Body of pancreas (tissue), 4 donors: ENCODE measurements around the gene PDE7B. TPM values are rescaled to one million over a fixed set of nuclear protein-coding genes. Genes with fewer than 3 reads are reported as not detected.

ENCODE experiments used
- ATAC-seq: fragments of 150-250 bp; one replicate; pipeline ENCODE4 v1.9.1; 2016
- DNase-seq, 4 donors: peaks; one replicate each; pipeline ENCODE4 v3.0.0-alpha.2; 2019
- H3K27ac ChIP-seq, 4 donors: fragments of 200-600 bp; sonication (generic); 1 replicate in 3 of 4; 2 replicates in 1 of 4; pipeline versions ENCODE4 v1.5.1 to v1.6.1; 2016 to 2019; ENCODE audit warnings: mild to moderate bottlenecking in 1 of 4, mixed read lengths in 1 of 4, moderate library complexity in 1 of 4
- H3K27me3 ChIP-seq, 2 donors: fragments of 200-600 bp; sonication (generic); one replicate each; pipeline ENCODE4 v1.6.0; 2016; ENCODE audit warnings: mild to moderate bottlenecking in 1 of 2
- H3K36me3 ChIP-seq, 2 donors: fragments of 200-600 bp; sonication (generic); replicated peaks in 1 of 2; 2 replicates each; pipeline ENCODE4 v1.5.1; 2016; ENCODE audit warnings: low read depth in 2 of 2; ENCODE audit not compliant: insufficient read depth in 1 of 2
- H3K4me1 ChIP-seq: fragments of 200-600 bp; sonication (generic); one replicate; pipeline ENCODE4 v1.6.0; 2016
- H3K4me3 ChIP-seq, 2 donors: fragments of 200-600 bp; sonication (generic); 1 replicate in 1 of 2; 2 replicates in 1 of 2; pipeline ENCODE4 v1.5.1; 2016 to 2019
- H3K9me3 ChIP-seq, 3 donors: fragments of 200-600 bp; sonication (generic); 1 replicate in 2 of 3; 2 replicates in 1 of 3; pipeline ENCODE4 v1.5.1; 2016
- POLR2A ChIP-seq, 3 donors: fragments of 450-650 bp; IDR thresholded peaks; one replicate each; pipeline ENCODE4 v1.6.1; 2016; ENCODE audit warnings: antibody characterized with exemption in 3 of 3, mild to moderate bottlenecking in 2 of 3
- WGBS, 2 donors: methylation state at CpG; one replicate each; pipeline ENCODE4 v1.1.5; 2017; 5-methylcytosine and 5-hydroxymethylcytosine counted together
- intact Hi-C: fragments of 100-400 bp; cut with DNase I; formaldehyde crosslinking; loops from one replicate; pipeline ENCODE4 v1.15.1; 2023
- total RNA-seq, 2 donors: library from RNA; depleted of rRNA; stranded (reverse); fragments of >200 nt; gene quantifications; one replicate each; pipeline ENCODE4 v1.1.0, GENCODE V29; 2016
- TF ChIP-seq, protein P1 (sequence below), 7 experiments: fragments of 450-650 bp in 4 of 7; fragments of 200-600 bp in 3 of 7; sonication (generic) in 3 of 7; IDR thresholded peaks; one replicate each; pipeline ENCODE4 v1.5.1; 2016 to 2019; ENCODE audit warnings: antibody characterized with exemption in 7 of 7

The PDE7B gene
- total RNA-seq, 2 donors from 2014 or later, result 1.0 to 2.3 TPM

DNA sequence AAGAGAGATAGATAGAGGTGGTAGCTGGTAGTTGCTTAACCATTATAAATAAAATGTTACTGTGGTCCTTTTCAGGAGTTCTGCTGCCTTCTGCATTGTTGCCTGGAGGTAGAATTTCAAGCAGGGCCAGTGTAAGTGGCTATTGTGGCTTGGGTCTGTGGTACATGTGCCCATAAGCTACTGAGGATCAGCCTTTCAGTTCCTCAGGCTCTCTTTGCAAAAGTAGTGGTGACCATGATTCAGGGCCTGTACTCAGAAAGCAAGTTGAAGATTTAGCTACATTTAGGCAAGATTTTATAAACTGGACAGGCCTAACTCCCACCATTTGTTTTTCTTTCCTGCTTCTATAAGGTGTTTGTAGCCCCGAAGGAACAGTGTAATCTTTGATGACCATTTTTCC lies 199.0 kb downstream of the PDE7B start:
- no peak for TF ChIP-seq POLR2A (IDR thresholded peaks at IDR 0.05)
- TF ChIP-seq, protein P1, sequence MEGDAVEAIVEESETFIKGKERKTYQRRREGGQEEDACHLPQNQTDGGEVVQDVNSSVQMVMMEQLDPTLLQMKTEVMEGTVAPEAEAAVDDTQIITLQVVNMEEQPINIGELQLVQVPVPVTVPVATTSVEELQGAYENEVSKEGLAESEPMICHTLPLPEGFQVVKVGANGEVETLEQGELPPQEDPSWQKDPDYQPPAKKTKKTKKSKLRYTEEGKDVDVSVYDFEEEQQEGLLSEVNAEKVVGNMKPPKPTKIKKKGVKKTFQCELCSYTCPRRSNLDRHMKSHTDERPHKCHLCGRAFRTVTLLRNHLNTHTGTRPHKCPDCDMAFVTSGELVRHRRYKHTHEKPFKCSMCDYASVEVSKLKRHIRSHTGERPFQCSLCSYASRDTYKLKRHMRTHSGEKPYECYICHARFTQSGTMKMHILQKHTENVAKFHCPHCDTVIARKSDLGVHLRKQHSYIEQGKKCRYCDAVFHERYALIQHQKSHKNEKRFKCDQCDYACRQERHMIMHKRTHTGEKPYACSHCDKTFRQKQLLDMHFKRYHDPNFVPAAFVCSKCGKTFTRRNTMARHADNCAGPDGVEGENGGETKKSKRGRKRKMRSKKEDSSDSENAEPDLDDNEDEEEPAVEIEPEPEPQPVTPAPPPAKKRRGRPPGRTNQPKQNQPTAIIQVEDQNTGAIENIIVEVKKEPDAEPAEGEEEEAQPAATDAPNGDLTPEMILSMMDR (IDR thresholded peaks at IDR 0.05), result no peak
- Histone ChIP-seq H3K4me1 (no peaks in the 10 kb centered on the region), H3K4me3 (no peak overlapping the region), H3K9me3 (no peaks in the 10 kb centered on the region), H3K27me3 (no peaks in the 10 kb centered on the region), H3K27ac (peak overlapping the region in 2 of 4 donors; percentile 4 to 36), H3K36me3 (no peaks in the 10 kb centered on the region)
- intact Hi-C loops, result no loop called here
- no peak for DNase-seq
- 50 to 64% methylated on average over 1 of the region's 1 CpG for WGBS, 2 donors
- ATAC-seq, result no peak

DNA sequence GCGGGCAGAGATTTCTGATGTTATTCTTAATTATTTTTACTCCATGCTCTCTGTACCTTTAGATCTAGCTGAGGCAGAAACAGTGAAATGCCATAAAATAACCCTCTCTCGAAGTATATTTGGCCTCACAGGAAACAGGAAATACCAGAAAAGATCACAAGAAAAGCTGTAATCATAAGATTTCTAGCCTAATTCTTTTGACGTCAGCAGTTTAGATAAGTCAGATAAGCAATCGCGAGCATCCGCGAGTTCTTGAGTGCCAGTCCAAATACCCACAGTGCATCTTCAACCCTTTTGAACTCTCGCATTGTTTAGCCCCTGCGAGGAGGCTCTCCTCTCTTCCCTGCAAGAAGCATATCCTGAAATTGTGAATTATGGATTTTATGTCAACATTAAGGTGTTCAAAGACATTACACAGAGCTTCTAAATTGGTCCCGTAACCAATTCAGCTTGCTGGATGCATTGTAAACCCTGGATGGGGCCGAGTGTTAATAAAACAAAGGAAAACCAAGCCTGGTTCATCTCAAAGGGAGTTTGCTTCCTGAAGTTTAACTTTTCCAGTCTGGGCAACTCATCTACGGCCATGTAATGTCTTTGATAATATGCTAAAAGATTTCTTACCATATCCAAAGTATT lies 199.8 kb downstream of the PDE7B start:
- ATAC-seq, result peak; percentile 18
- 32% methylated on average over 12 of the region's 12 CpGs for WGBS, 2 donors
- no peaks in the 10 kb centered on the region for H3K27me3 ChIP-seq
- no peaks in the 10 kb centered on the region for H3K9me3 ChIP-seq
- H3K4me3 ChIP-seq, result no peak overlapping the region
- intact Hi-C loops, result no loop called here
- H3K4me1 ChIP-seq, result no peaks in the 10 kb centered on the region
- H3K27ac ChIP-seq, result peak overlapping the region in 2 of 4 donors; percentile 6 to 36
- TF ChIP-seq POLR2A (IDR thresholded peaks at IDR 0.05), result no peak
- TF ChIP-seq, protein P1 (IDR thresholded peaks at IDR 0.05), result no peak
- no peaks in the 10 kb centered on the region for H3K36me3 ChIP-seq
- DNase-seq, result no peak

DNA sequence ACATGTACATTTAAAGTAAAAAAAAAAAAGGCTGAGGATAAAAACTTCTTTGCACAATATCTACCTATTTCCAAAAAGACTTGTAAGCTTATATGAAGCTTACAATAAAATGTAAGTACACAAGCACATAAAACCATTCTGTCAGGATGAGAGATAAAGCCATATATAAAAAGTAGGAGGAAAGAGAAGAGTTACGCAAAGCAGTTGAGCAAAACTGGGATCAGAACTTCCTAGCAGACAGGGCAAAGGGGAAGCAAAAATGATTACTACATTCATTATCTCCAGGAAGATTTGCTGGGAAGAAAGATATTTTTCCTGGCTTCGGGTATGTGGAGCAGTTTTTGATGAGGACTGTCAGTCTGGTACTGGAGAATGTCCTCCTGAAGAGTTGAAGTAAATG lies 200.5 kb downstream of the PDE7B start:
- Histone ChIP-seq H3K4me3 (no peak overlapping the region), H3K9me3 (no peaks in the 10 kb centered on the region), H3K27me3 (no peaks in the 10 kb centered on the region), H3K4me1 (no peaks in the 10 kb centered on the region), H3K36me3 (no peaks in the 10 kb centered on the region), H3K27ac (no peak overlapping the region)
- ATAC-seq (no peak), DNase-seq (no peak)
- intact Hi-C loops, result no loop called here
- TF ChIP-seq, protein P1 (IDR thresholded peaks at IDR 0.05), result no peak
- no peak for TF ChIP-seq POLR2A (IDR thresholded peaks at IDR 0.05)
- 76 to 77% methylated on average over 2 of the region's 2 CpGs for WGBS, 2 donors

DNA sequence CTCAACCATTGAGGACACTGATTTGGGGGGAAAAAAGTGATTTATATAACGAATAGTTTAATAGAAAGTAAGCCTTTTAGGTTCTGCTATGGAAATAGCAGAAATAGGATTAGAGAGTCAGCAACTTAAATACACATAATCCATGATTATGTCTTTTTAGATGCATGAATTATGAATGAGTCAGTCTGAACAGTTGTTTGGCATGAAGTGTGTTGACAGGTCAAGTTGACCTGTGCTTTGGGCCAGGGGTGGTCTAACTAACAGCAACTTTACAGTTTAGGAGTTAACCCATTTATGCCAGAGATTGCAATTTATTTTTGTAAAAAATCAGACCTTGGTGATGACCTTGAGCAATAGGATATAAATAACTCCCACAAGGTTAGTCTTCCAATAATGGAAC lies 207.4 kb downstream of the PDE7B start:
- no peaks in the 10 kb centered on the region for H3K9me3 ChIP-seq
- H3K4me3 ChIP-seq, result no peak overlapping the region
- 48 to 58% methylated on average over 1 of the region's 1 CpG for WGBS, 2 donors
- DNase-seq (no peak), ATAC-seq (no peak)
- intact Hi-C loops, result no loop called here
- no peaks in the 10 kb centered on the region for H3K36me3 ChIP-seq
- TF ChIP-seq POLR2A (IDR thresholded peaks at IDR 0.05), result no peak
- TF ChIP-seq, protein P1 (IDR thresholded peaks at IDR 0.05), result no peak
- H3K27ac ChIP-seq, result no peak overlapping the region
- H3K27me3 ChIP-seq, result no peaks in the 10 kb centered on the region
- no peaks in the 10 kb centered on the region for H3K4me1 ChIP-seq

DNA sequence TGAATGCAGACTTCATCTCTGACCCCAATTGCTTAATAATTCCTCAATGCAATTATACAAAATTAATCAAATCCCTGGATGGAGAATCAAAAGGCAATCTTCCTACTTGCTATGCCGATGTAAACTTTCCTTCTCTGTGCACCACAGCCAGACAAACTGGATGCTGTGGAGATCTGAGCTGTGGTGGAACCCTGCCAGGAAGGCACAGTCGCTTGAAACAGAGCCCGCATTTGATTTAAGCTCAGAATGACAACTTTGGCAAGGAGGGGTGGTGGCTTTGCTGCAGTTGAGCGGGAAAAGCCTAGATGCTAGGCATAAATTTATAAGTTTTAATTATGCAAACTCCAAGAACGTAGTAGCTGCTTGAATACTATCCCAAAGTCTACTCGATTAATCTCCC lies 207.8 kb downstream of the PDE7B start:
- intact Hi-C loops, result no loop called here
- Histone ChIP-seq H3K27ac (no peak overlapping the region), H3K4me1 (no peaks in the 10 kb centered on the region), H3K9me3 (no peaks in the 10 kb centered on the region), H3K4me3 (no peak overlapping the region), H3K36me3 (no peaks in the 10 kb centered on the region), H3K27me3 (no peaks in the 10 kb centered on the region)
- DNase-seq (peak in 2 of 4 donors; percentile 26 to 48), ATAC-seq (no peak)
- TF ChIP-seq, protein P1 (IDR thresholded peaks at IDR 0.05), result no peak
- no peak for TF ChIP-seq POLR2A (IDR thresholded peaks at IDR 0.05)
- 36 to 54% methylated on average over 6 of the region's 6 CpGs for WGBS, 2 donors
